CD8-positive, alpha-beta memory T cell (primary cell): ENCODE results near the gene EMILIN1. TPM values are rescaled to one million over a fixed set of nuclear protein-coding genes. Genes with fewer than 3 reads are reported as not detected.

Source experiments
- CTCF ChIA-PET: fragments of 350-600 bp; sonication (Branson Sonifier 250); formaldehyde crosslinking; loops from one replicate; lab custom pipeline; 2021; ENCODE audit warnings: antibody characterized with exemption; lab: Charles Lee
- POLR2A ChIA-PET: fragments of 350-600 bp; sonication (Branson Sonifier 250); formaldehyde crosslinking; loops from one replicate; lab custom pipeline; 2021; ENCODE audit warnings: antibody characterized with exemption; lab: Charles Lee
- DNase-seq, 5 donors: peaks; one replicate each; pipeline versions ENCODE4 v3.0.0 to v3.0.0-alpha.2; 2020 to 2022; ENCODE audit warnings: mixed read lengths in 1 of 5
- H3K27ac ChIP-seq: one replicate; pipeline ENCODE4 v1.7.0; 2013; ENCODE audit warnings: low read depth, mild to moderate bottlenecking, low read length, moderate library complexity
- H3K27me3 ChIP-seq: 2 replicates; pipeline ENCODE4 v1.7.0; 2013; ENCODE audit warnings: low read length, mild to moderate bottlenecking; ENCODE audit not compliant: insufficient read depth, poor library complexity, severe bottlenecking
- H3K36me3 ChIP-seq: 2 replicates; pipeline ENCODE4 v1.7.0; 2013; ENCODE audit warnings: mild to moderate bottlenecking, low read length, moderate library complexity; ENCODE audit not compliant: insufficient read depth
- H3K4me1 ChIP-seq: 2 replicates; pipeline ENCODE4 v1.7.0; 2013; ENCODE audit warnings: mild to moderate bottlenecking, low read length, moderate library complexity; ENCODE audit not compliant: insufficient read depth
- H3K4me3 ChIP-seq: 2 replicates; pipeline ENCODE4 v1.7.0; 2013; ENCODE audit warnings: mild to moderate bottlenecking, low read length
- H3K9me3 ChIP-seq: 2 replicates; pipeline ENCODE4 v1.7.0; 2013; ENCODE audit warnings: mild to moderate bottlenecking, low read length
- H3K27ac Mint-ChIP-seq, 8 donors: one replicate each; pipeline ENCODE4 v1.8.0; 2020 to 2021; ENCODE audit warnings: mixed read lengths in 8 of 8, mild to moderate bottlenecking in 6 of 8, inconsistent platforms in 3 of 8, moderate library complexity in 3 of 8
- H3K27me3 Mint-ChIP-seq, 2 donors: one replicate each; pipeline ENCODE4 v1.8.0; 2020 to 2021; ENCODE audit warnings: mixed read lengths in 2 of 2, mild to moderate bottlenecking in 1 of 2, moderate library complexity in 1 of 2
- H3K36me3 Mint-ChIP-seq, 3 donors: one replicate each; pipeline ENCODE4 v1.8.0; 2020 to 2021; ENCODE audit warnings: mixed read lengths in 3 of 3, inconsistent platforms in 1 of 3, mild to moderate bottlenecking in 1 of 3
- H3K4me1 Mint-ChIP-seq, 3 donors: one replicate each; pipeline ENCODE4 v1.8.0; 2020 to 2021; ENCODE audit warnings: mixed read lengths in 3 of 3, inconsistent platforms in 1 of 3, mild to moderate bottlenecking in 1 of 3
- H3K4me3 Mint-ChIP-seq, 7 donors: one replicate each; pipeline ENCODE4 v1.8.0; 2020 to 2021; ENCODE audit warnings: mixed read lengths in 7 of 7, mild to moderate bottlenecking in 6 of 7, moderate library complexity in 4 of 7, inconsistent platforms in 2 of 7
- H3K9me3 Mint-ChIP-seq, 5 donors: one replicate each; pipeline ENCODE4 v1.8.0; 2020 to 2022; ENCODE audit warnings: mixed read lengths in 5 of 5, mild to moderate bottlenecking in 3 of 5, moderate library complexity in 2 of 5, inconsistent platforms in 1 of 5
- polyA plus RNA-seq: library from polyadenylated mRNA; unstranded; fragments of 300-500 nt; fragmentation: Illumina TruSeq; gene quantifications from one replicate; pipeline ENCODE4 v1.2.3, GENCODE V29; 2021
- total RNA-seq, 2 experiments: library from RNA; stranded (reverse); gene quantifications; one replicate each; pipeline ENCODE4 v1.2.3, GENCODE V29; 2021

EMILIN1 gene
- total and polyA plus RNA-seq, 3 experiments from 2014 or later, result 0.79 to 0.89 (median 0.85) TPM

DNA sequence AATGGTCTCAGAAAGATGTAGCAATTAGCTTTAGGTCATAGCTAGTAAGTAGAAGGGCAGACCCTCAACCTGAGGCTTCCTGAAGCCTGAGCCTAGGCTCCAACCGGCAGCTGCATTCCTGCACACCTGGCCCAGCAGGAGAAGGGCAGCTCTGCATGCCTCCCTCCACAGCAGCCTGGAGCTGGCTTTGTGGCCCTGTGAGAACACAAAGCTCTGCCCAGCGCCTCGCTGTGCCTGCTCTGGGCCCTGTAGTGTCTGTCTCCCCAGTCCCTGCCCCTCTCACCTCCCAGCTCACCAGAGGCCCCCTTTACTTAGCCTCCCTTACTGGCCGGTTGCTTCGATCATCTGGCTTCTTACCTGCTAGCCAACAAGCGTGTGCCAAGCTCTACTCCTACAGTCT is 39.0 kb upstream of the EMILIN1 start:
- ChIA-PET POLR2A (no interaction called here), CTCF (interaction anchor here (1.0 to 1.8 kb wide), 3 partner anchors 11 to 264 kb away, joined by 3 to 4 read pairs (median 3); no protein-coding TSS in a partner anchor)
- Histone ChIP-seq H3K27ac (no peak overlapping the region), H3K4me1 (no peaks in the 10 kb centered on the region), H3K27me3 (no peaks in the 10 kb centered on the region), H3K4me3 (no peak overlapping the region), H3K9me3 (no peaks in the 10 kb centered on the region), H3K36me3 (peaks cover 55% of the 10 kb centered on the region)
- H3K9me3 Mint-ChIP-seq, result no peaks in the 10 kb centered on the region
- peak overlapping the region in 1 of 7 donors; percentile 50 for H3K4me3 Mint-ChIP-seq
- peak overlapping the region in 1 of 8 donors; percentile 11 for H3K27ac Mint-ChIP-seq
- H3K27me3 Mint-ChIP-seq, result no peaks in the 10 kb centered on the region
- DNase-seq, result no peak
- H3K4me1 Mint-ChIP-seq, result peaks cover 7 to 13% (median 9%) of the 10 kb centered on the region in 3 donors
- H3K36me3 Mint-ChIP-seq, result peaks cover 3 to 73% (median 8%) of the 10 kb centered on the region in 3 donors

DNA sequence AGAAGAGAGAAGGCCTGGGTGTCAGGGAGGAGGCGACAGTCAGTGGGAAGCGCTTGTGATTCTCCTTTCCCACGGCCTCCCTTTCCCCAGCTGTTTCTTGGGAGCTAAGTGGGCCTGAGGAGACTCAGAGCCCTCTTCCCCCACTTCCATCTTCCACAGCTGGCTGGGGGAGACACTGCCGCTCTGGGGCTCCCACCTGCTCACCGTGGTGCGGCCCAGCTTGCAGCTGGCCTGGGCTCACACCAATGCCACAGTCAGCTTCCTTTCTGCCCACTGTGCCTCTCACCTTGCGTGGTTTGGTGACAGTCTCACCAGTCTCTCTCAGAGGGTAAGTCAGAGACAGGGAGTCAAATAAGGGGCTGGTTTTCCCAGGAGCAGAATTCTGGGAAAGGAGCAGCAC is 38.5 kb upstream of the EMILIN1 start:
- POLR2A ChIA-PET, result no interaction called here
- Histone ChIP-seq H3K9me3 (no peaks in the 10 kb centered on the region), H3K27me3 (no peaks in the 10 kb centered on the region), H3K27ac (no peak overlapping the region), H3K4me1 (no peaks in the 10 kb centered on the region), H3K4me3 (no peak overlapping the region), H3K36me3 (peaks cover 55% of the 10 kb centered on the region)
- Mint-ChIP-seq H3K9me3 (no peaks in the 10 kb centered on the region), H3K36me3 (peaks cover 3 to 73% (median 8%) of the 10 kb centered on the region in 3 donors), H3K27ac (no peak overlapping the region), H3K4me3 (no peak overlapping the region), H3K4me1 (peaks cover 7 to 10% (median 8%) of the 10 kb centered on the region in 3 donors), H3K27me3 (no peaks in the 10 kb centered on the region)
- CTCF ChIA-PET, result interaction anchor here (1.1 to 1.8 kb wide), 2 partner anchors 11 to 78 kb away, joined by 3 to 4 read pairs; no protein-coding TSS in a partner anchor
- DNase-seq, result no peak

- Histone ChIP-seq H3K27ac (no peak overlapping the region), H3K4me3 (no peak overlapping the region), H3K27me3 (no peaks in the 10 kb centered on the region), H3K36me3 (peaks cover 54% of the 10 kb centered on the region), H3K4me1 (no peaks in the 10 kb centered on the region), H3K9me3 (no peaks in the 10 kb centered on the region)
- POLR2A ChIA-PET, result no interaction called here
- no peak for DNase-seq
- H3K27ac Mint-ChIP-seq, result peak overlapping the region in 2 of 8 donors; percentile 37 to 89
- H3K27me3 Mint-ChIP-seq, result no peaks in the 10 kb centered on the region
- no peaks in the 10 kb centered on the region for H3K9me3 Mint-ChIP-seq
- H3K36me3 Mint-ChIP-seq, result peaks cover 3 to 69% (median 8%) of the 10 kb centered on the region in 3 donors
- H3K4me1 Mint-ChIP-seq, result peaks cover 2 to 6% (median 5%) of the 10 kb centered on the region in 3 donors
- H3K4me3 Mint-ChIP-seq, result no peak overlapping the region
- CTCF ChIA-PET, result interaction anchor here (1.1 to 1.8 kb wide), 2 partner anchors 10 to 78 kb away, joined by 3 to 4 read pairs; no protein-coding TSS in a partner anchor
Measured at GRCh38 chr2:27040282-27040681, 38.1 kb upstream of the EMILIN1 start.

GRCh38 chr2:27041752-27042151 is 36.7 kb upstream of the EMILIN1 start:
- H3K4me1 Mint-ChIP-seq, result no peaks in the 10 kb centered on the region
- H3K4me3 Mint-ChIP-seq, result no peak overlapping the region
- no peaks in the 10 kb centered on the region for H3K27me3 ChIP-seq
- H3K4me1 ChIP-seq, result no peaks in the 10 kb centered on the region
- H3K9me3 Mint-ChIP-seq, result no peaks in the 10 kb centered on the region
- H3K27ac ChIP-seq, result no peak overlapping the region
- H3K27me3 Mint-ChIP-seq, result no peaks in the 10 kb centered on the region
- ChIA-PET POLR2A (no interaction called here), CTCF (no interaction called here)
- H3K36me3 Mint-ChIP-seq, result peaks cover 3 to 54% (median 6%) of the 10 kb centered on the region in 3 donors
- H3K4me3 ChIP-seq, result no peak overlapping the region
- no peak for DNase-seq
- no peaks in the 10 kb centered on the region for H3K9me3 ChIP-seq
- H3K27ac Mint-ChIP-seq, result peak overlapping the region in 4 of 8 donors; percentile 1 to 56 (median 31)
- H3K36me3 ChIP-seq, result peaks cover 39% of the 10 kb centered on the region

DNA sequence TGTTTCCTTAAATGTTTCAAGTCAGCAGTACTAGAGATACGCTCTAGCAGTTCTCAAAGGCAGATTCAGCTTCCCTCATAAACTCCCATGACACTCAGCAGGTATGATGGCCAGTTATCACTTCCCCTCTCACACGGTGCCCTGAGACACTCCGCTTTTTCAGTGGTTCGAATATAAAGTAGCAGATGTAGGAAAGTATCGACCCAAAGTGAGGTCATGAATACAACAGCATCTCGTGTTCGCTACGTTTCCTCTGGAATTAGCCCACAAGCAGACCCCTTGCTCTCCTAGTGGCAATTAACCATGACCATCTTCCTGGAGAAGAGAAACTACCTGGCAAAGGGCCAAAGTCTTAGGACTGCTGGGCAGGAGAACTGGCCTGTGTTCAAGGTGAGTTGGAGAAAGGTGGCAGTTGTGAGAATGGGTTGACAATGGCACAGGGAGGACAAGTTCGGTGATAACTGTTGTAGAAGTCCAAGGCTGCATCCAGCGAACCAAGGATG is 36.2 kb upstream of the EMILIN1 start:
- Mint-ChIP-seq H3K4me3 (no peak overlapping the region), H3K27me3 (no peaks in the 10 kb centered on the region), H3K9me3 (no peaks in the 10 kb centered on the region), H3K4me1 (no peaks in the 10 kb centered on the region), H3K27ac (peak overlapping the region in 4 of 8 donors; percentile 1 to 68 (median 48)), H3K36me3 (peaks cover 3 to 50% (median 6%) of the 10 kb centered on the region in 3 donors)
- H3K4me1 ChIP-seq, result no peaks in the 10 kb centered on the region
- peaks cover 35% of the 10 kb centered on the region for H3K36me3 ChIP-seq
- H3K9me3 ChIP-seq, result no peaks in the 10 kb centered on the region
- no peak overlapping the region for H3K4me3 ChIP-seq
- no peak overlapping the region for H3K27ac ChIP-seq
- no peaks in the 10 kb centered on the region for H3K27me3 ChIP-seq
- no peak for DNase-seq
- POLR2A ChIA-PET, result no interaction called here
- CTCF ChIA-PET, result no interaction called here

- H3K36me3 Mint-ChIP-seq, result peaks cover 3 to 41% (median 6%) of the 10 kb centered on the region in 3 donors
- no peaks in the 10 kb centered on the region for H3K4me1 ChIP-seq
- CTCF ChIA-PET, result no interaction called here
- H3K36me3 ChIP-seq, result peaks cover 26% of the 10 kb centered on the region
- no peaks in the 10 kb centered on the region for H3K9me3 Mint-ChIP-seq
- H3K4me3 ChIP-seq, result no peak overlapping the region
- no peak overlapping the region for H3K4me3 Mint-ChIP-seq
- H3K27ac Mint-ChIP-seq, result peak overlapping the region in 1 of 8 donors; percentile 38
- no peak for DNase-seq
- H3K27ac ChIP-seq, result no peak overlapping the region
- no peaks in the 10 kb centered on the region for H3K27me3 Mint-ChIP-seq
- POLR2A ChIA-PET, result no interaction called here
- H3K9me3 ChIP-seq, result no peaks in the 10 kb centered on the region
- no peaks in the 10 kb centered on the region for H3K27me3 ChIP-seq
- H3K4me1 Mint-ChIP-seq, result no peaks in the 10 kb centered on the region
Measured at GRCh38 chr2:27042985-27043634, 35.3 kb upstream of the EMILIN1 start.

DNA sequence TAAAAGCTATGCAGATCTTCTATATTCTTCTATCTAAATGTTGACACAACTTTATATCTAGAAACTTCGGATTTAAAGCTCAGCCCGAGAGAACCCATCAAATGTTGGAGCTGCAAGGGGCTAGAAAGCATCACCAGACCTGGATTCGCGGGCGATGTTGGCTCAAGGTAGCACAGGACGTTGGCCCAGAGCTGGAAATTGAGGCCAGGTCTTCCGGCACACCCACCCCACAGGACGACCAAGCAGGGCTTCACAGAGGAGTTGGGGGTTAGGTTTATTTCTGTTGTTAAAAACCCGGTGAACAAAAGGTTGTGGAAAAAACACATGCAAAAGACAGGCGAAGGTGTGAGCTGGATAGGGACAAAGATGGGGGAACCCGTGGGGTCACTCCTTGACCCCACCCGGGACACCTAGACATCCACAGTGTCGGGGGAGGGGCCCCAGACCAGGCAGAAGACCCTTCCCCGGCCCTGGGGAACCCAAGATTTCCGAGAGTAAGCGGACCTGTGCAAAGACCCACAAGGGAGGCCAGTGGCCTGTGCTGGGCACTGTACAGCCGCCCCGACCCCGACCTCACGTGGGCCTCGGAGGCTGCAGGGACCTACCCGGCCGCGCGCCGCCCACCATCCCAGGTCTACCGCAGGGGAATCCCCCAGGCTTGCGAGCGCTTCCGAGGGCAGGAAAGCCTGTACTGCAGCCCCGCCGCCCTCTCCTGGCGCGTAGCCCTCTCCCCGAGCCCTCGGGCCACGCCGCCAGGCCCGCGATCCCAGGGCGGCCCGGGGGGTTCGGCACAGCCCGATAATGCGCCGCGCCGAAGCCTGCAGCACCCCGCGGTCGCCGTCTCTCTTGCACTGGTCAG is 28.8 kb upstream of the EMILIN1 start:
- Histone ChIP-seq H3K36me3 (no peaks in the 10 kb centered on the region), H3K4me1 (peaks cover 14% of the 10 kb centered on the region), H3K9me3 (no peaks in the 10 kb centered on the region), H3K4me3 (peak overlapping the region; percentile 88), H3K27me3 (no peaks in the 10 kb centered on the region), H3K27ac (peak overlapping the region; percentile 75)
- H3K9me3 Mint-ChIP-seq, result peaks cover 0 to 10% (median 7%) of the 10 kb centered on the region in 5 donors
- ChIA-PET CTCF (interaction anchor here (0.8 to 2.4 kb wide), 11 partner anchors 10 to 216 kb away, joined by 3 to 15 read pairs (median 4); partner anchors contain the start of genes KHK, OST4 and TMEM214), POLR2A (interaction anchor here (1.0 to 4.9 kb wide), 7 partner anchors 17 to 74 kb away, joined by 3 to 58 read pairs (median 15); partner anchors contain the start of genes ABHD1, KHK, OST4 and TMEM214)
- H3K36me3 Mint-ChIP-seq, result peaks cover 0 to 26% (median 4%) of the 10 kb centered on the region in 3 donors
- peak overlapping the region; percentile 97 to 100 (median 99) for H3K27ac Mint-ChIP-seq
- DNase-seq, result peak; percentile 53 to 75 (median 63)
- peaks cover 23 to 26% (median 24%) of the 10 kb centered on the region in 3 donors for H3K4me1 Mint-ChIP-seq
- peak overlapping the region; percentile 95 to 100 (median 99) for H3K4me3 Mint-ChIP-seq
- peaks cover 3 to 17% of the 10 kb centered on the region in 2 donors for H3K27me3 Mint-ChIP-seq
